ENCODE data around the gene C12orf76. TPM values are rescaled to one million over a fixed set of nuclear protein-coding genes. Genes with fewer than 3 reads are reported as not detected.

Gene C12orf76
- total and polyA plus RNA-seq, 2 of the 13 experiments (the other 11 are each of a cell fraction or from before 2014, with no cell fraction given): 15.8 to 38.4 TPM

DNA sequence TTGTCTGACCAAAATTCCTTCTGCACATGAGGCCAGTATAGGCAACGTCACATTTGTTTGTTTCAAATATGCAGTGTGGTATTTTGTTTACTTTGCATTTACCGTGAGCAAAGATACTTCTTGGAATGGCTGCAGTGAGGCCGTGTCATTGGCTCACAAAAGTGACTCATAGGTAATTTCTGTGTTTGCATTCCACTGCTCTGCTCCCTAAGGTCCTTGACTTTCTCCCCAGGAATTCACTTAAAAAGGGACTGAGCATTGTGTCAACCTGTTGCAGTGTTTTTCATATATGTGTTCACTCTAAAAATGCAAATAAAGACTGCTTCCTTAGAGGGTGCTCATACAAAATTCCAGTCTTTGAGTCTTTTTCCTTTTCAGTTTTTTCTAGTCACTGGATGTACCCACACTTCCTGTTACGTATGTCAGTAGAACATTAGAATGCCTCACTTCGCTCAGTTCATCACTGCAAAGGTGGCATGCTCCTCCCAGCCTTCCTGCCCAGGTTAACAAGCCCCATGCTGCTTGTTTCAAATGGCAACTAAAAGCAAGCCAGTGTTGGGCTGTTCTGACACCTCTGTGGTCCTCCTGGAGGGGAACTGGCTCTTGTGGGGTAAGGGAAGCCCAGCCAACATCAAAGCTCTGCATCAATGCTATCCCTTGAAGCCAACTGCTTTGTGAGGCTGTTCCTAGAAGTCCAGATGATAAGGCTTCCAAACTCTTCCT lies 9.1 kb downstream of the C12orf76 start (continued):
- TF ChIP-seq, protein P1, sequence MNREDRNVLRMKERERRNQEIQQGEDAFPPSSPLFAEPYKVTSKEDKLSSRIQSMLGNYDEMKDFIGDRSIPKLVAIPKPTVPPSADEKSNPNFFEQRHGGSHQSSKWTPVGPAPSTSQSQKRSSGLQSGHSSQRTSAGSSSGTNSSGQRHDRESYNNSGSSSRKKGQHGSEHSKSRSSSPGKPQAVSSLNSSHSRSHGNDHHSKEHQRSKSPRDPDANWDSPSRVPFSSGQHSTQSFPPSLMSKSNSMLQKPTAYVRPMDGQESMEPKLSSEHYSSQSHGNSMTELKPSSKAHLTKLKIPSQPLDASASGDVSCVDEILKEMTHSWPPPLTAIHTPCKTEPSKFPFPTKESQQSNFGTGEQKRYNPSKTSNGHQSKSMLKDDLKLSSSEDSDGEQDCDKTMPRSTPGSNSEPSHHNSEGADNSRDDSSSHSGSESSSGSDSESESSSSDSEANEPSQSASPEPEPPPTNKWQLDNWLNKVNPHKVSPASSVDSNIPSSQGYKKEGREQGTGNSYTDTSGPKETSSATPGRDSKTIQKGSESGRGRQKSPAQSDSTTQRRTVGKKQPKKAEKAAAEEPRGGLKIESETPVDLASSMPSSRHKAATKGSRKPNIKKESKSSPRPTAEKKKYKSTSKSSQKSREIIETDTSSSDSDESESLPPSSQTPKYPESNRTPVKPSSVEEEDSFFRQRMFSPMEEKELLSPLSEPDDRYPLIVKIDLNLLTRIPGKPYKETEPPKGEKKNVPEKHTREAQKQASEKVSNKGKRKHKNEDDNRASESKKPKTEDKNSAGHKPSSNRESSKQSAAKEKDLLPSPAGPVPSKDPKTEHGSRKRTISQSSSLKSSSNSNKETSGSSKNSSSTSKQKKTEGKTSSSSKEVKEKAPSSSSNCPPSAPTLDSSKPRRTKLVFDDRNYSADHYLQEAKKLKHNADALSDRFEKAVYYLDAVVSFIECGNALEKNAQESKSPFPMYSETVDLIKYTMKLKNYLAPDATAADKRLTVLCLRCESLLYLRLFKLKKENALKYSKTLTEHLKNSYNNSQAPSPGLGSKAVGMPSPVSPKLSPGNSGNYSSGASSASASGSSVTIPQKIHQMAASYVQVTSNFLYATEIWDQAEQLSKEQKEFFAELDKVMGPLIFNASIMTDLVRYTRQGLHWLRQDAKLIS (CRISPR knock-in tag; IDR thresholded peaks at IDR 0.05): no peak; the same call in 1 of the 2 replicates
- TF ChIP-seq JUN (CRISPR knock-in tag; IDR thresholded peaks at IDR 0.05) (peak; percentile 96), ZSCAN12 (CRISPR knock-in tag; IDR thresholded peaks at IDR 0.05) (no peak), ARID4A (CRISPR knock-in tag; IDR thresholded peaks at IDR 0.05; ENCODE audit: borderline replicate concordance) (no peak; the same call in 1 of the 2 replicates), DNMT3B (CRISPR knock-in tag; conservative IDR thresholded peaks at IDR 0.05) (peak; percentile 27; the same call in 1 of the 2 replicates), BORCS8-MEF2B (CRISPR knock-in tag; IDR thresholded peaks at IDR 0.05) (no peak), KAT2B (IDR thresholded peaks at IDR 0.05; ENCODE audit: borderline replicate concordance, low read depth, low read length) (no peak), CCAR2 (optimal IDR thresholded peaks at IDR 0.05; ENCODE audit: low read depth, low read length) (no peak), SETDB1 (CRISPR knock-in tag; IDR thresholded peaks at IDR 0.05; ENCODE audit: borderline replicate concordance) (no peak), ETS1 (CRISPR knock-in tag; IDR thresholded peaks at IDR 0.05) (no peak)
- TF ChIP-seq, protein P2, sequence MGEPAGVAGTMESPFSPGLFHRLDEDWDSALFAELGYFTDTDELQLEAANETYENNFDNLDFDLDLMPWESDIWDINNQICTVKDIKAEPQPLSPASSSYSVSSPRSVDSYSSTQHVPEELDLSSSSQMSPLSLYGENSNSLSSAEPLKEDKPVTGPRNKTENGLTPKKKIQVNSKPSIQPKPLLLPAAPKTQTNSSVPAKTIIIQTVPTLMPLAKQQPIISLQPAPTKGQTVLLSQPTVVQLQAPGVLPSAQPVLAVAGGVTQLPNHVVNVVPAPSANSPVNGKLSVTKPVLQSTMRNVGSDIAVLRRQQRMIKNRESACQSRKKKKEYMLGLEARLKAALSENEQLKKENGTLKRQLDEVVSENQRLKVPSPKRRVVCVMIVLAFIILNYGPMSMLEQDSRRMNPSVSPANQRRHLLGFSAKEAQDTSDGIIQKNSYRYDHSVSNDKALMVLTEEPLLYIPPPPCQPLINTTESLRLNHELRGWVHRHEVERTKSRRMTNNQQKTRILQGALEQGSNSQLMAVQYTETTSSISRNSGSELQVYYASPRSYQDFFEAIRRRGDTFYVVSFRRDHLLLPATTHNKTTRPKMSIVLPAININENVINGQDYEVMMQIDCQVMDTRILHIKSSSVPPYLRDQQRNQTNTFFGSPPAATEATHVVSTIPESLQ (CRISPR knock-in tag; conservative IDR thresholded peaks at IDR 0.05): no peak

Measured in HepG2 (cell line).